ENCODE data around the gene CPNE1.

GRCh38 chr20:35690265-35690664 lies 25.6 kb upstream of the CPNE1 start:
- no peak for TF ChIP-seq ZNF565 (CRISPR knock-in tag; conservative IDR thresholded peaks at IDR 0.05; ENCODE audit: low read depth)
- no peak for TF ChIP-seq PATZ1 (CRISPR knock-in tag; IDR thresholded peaks at IDR 0.05; ENCODE audit: borderline replicate concordance)
- no peak for TF ChIP-seq ISL1 (CRISPR knock-in tag; IDR thresholded peaks at IDR 0.05)
- TF ChIP-seq BACH2 (CRISPR knock-in tag; IDR thresholded peaks at IDR 0.05; ENCODE audit: borderline replicate concordance): no peak
- TF ChIP-seq RARB (CRISPR knock-in tag; IDR thresholded peaks at IDR 0.05): no peak
- TF ChIP-seq PPARA (CRISPR knock-in tag; IDR thresholded peaks at IDR 0.05; ENCODE audit: borderline replicate concordance): no peak
- TF ChIP-seq ZFP3 (CRISPR knock-in tag; IDR thresholded peaks at IDR 0.05): no peak
- no peak for TF ChIP-seq POU6F1 (CRISPR knock-in tag; IDR thresholded peaks at IDR 0.05; ENCODE audit: borderline replicate concordance, low read depth)
- no peak for TF ChIP-seq OSR1 (CRISPR knock-in tag; IDR thresholded peaks at IDR 0.05)
- no peak for TF ChIP-seq CSDC2 (CRISPR knock-in tag; IDR thresholded peaks at IDR 0.05)
- TF ChIP-seq ZC3H10 (CRISPR knock-in tag; IDR thresholded peaks at IDR 0.05): no peak

Measured in SK-N-SH treated with all-trans-retinoic acid at 6 μM for 48 hours (cell line).